Measurements from ENCODE around the gene HOXD9. TPM values are rescaled to one million over a fixed set of nuclear protein-coding genes. Genes with fewer than 3 reads are reported as not detected.
A peak's percentile ranks its signal among the peaks of the same experiment; 100 is the strongest.

HOXD9 gene
- total RNA-seq, 1 donor from 2014 or later = 0.16 TPM

DNA sequence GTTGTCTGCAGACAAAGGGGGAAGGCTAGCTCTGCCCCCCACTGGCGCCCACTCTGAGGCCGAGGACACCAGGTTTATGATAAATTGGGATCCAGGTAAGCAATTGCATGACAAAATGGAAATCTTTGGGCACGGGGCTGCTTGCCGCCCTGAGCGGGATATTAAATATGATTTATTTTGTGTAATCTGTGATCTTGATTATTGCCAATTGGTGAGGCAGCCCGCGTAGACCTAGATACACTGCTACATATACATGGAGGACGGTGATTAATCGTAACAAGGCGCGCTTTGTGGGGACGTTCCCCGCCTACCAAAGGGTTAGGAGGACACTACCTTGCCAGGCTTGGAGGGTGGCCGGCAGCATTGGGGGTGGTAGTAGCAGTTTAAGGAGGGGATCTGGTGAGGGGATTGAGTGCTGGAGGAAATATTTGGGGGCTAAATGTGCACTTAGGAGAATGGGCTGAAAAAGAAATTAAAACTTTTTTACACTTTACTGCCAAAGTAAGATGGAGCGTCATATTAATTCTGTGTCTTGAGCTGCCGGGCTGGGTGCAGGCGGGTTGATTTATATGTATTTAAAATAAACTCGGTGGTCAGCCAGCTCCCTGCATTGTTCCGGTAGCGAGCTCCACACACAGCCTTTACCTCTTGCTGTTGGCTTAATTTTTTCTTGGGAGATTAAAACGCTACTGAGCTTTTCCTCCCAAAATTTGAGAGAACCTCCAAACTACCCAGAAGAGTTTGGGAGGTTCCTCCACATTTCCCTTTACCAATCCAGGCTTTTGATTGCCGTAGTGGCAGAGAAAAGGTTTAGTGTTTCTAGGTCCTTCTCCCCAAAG, 38.7 kb downstream of the HOXD9 start:
- TF ChIP-seq, protein P1, sequence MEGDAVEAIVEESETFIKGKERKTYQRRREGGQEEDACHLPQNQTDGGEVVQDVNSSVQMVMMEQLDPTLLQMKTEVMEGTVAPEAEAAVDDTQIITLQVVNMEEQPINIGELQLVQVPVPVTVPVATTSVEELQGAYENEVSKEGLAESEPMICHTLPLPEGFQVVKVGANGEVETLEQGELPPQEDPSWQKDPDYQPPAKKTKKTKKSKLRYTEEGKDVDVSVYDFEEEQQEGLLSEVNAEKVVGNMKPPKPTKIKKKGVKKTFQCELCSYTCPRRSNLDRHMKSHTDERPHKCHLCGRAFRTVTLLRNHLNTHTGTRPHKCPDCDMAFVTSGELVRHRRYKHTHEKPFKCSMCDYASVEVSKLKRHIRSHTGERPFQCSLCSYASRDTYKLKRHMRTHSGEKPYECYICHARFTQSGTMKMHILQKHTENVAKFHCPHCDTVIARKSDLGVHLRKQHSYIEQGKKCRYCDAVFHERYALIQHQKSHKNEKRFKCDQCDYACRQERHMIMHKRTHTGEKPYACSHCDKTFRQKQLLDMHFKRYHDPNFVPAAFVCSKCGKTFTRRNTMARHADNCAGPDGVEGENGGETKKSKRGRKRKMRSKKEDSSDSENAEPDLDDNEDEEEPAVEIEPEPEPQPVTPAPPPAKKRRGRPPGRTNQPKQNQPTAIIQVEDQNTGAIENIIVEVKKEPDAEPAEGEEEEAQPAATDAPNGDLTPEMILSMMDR (IDR thresholded peaks at IDR 0.05; ENCODE audit: borderline replicate concordance) = no peak
- no peaks in the 10 kb centered on the region for H3K36me3 ChIP-seq
- intact Hi-C loops (cut with micrococcal nuclease) = no loop called here
- peaks cover 49% of the 10 kb centered on the region for H3K4me1 ChIP-seq
- H3K27ac ChIP-seq (replicated peaks) = no peak overlapping the region
- H3K4me3 ChIP-seq = peak overlapping the region; percentile 35
- H3K27me3 ChIP-seq (ENCODE audit: low read depth) = peaks cover 100% of the 10 kb centered on the region
- H3K9me3 ChIP-seq (replicated peaks) = no peaks in the 10 kb centered on the region
- no peak for DNase-seq

DNA sequence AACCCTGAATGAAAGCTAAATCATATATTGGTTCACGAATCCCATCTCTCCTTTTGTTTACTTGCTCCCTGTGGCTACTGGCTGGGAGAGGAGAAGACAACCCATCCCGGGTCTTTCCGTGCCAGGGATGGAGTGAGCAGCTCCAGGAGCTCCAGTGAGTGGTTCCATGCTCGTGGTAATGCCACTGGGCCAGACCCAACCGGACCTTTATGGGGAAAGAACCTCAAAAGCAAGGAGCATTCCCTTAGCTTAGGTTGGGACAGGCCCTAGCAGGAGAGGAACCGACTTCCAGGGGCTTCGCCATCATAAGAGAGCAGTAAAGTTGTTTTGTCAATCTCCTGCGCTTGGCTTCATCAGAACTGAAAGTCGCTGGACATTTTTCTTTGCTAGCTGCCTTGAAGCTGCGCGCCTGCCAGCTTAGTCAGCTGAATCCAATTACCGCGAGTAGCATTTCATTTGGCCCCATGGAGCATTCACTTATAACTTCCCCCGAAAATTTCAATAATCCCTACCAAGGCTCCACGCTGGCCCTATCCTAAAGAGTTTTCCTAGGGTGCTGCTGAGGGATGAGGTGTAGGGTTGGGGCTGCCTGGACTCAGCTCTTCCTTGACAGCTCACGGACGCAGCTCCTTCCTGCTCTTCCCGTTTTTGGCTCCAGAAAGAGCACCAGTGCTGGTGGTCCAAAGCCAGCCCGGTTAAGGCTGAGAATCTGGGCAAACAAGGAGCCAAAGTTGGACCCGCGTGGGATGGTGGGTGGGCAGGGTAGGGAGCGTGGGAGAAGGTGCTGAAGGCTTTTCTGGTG, 39.5 kb downstream of the HOXD9 start:
- Histone ChIP-seq H3K9me3 (replicated peaks) (no peaks in the 10 kb centered on the region), H3K4me1 (peaks cover 44% of the 10 kb centered on the region), H3K36me3 (no peaks in the 10 kb centered on the region), H3K4me3 (no peak overlapping the region), H3K27ac (replicated peaks) (no peak overlapping the region), H3K27me3 (ENCODE audit: low read depth) (peaks cover 100% of the 10 kb centered on the region)
- TF ChIP-seq, protein P1 (IDR thresholded peaks at IDR 0.05; ENCODE audit: borderline replicate concordance) = no peak
- intact Hi-C loops (cut with micrococcal nuclease) = no loop called here
- DNase-seq = no peak

DNA sequence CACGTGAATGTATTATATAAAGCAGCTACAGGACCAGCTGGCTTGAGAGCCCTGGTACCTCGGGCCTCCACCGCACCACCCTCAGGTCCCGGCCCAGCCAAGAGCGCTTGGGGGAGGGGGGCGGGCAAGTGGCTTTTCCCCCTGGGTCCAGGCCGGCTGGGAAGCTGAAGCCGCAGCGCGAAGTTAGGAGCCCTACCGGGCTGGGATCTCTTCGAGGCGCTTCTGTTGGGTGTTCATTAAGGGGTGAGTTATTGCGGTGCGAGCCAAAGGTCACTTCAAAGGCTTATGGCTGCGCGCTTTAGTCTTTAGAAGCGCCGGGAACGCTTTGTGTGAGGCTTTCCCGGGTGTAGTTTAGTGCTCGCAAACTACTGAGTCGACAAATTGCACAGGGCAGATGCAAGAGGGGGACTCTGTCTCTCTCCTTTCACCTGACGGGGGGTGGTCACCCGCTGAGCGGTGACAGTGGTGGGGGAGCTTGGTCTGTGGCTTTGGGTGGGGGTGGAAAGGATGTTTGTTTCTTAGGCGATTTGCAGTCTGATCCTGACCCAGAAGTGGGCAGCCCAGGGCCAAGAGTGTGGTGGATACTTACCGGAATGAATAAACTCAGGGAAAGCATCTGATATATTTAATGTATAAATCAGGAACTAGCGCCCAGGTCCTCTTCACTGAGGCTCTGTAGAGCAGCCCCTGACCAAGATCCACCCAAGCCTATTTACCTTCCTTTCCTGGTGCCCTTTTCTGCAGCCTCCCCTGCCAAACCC, 40.6 kb downstream of the HOXD9 start:
- Histone ChIP-seq H3K4me1 (peaks cover 33% of the 10 kb centered on the region), H3K9me3 (replicated peaks) (no peaks in the 10 kb centered on the region), H3K27me3 (ENCODE audit: low read depth) (peaks cover 100% of the 10 kb centered on the region), H3K36me3 (no peaks in the 10 kb centered on the region), H3K27ac (replicated peaks) (no peak overlapping the region), H3K4me3 (no peak overlapping the region)
- TF ChIP-seq, protein P1 (IDR thresholded peaks at IDR 0.05; ENCODE audit: borderline replicate concordance) = no peak
- DNase-seq = no peak
- intact Hi-C loops (cut with micrococcal nuclease) = no loop called here

- no peaks in the 10 kb centered on the region for H3K36me3 ChIP-seq
- peaks cover 30% of the 10 kb centered on the region for H3K4me1 ChIP-seq
- H3K4me3 ChIP-seq = no peak overlapping the region
- no peak for DNase-seq
- no peaks in the 10 kb centered on the region for H3K9me3 ChIP-seq (replicated peaks)
- peaks cover 100% of the 10 kb centered on the region for H3K27me3 ChIP-seq (ENCODE audit: low read depth)
- intact Hi-C loops (cut with micrococcal nuclease) = no loop called here
- H3K27ac ChIP-seq (replicated peaks) = no peak overlapping the region
- TF ChIP-seq, protein P1 (IDR thresholded peaks at IDR 0.05; ENCODE audit: borderline replicate concordance) = no peak
Observed at GRCh38 chr2:176163672-176164056, 41.1 kb downstream of the HOXD9 start.

GRCh38 chr2:176164201-176164600, 41.7 kb downstream of the HOXD9 start:
- Histone ChIP-seq H3K9me3 (replicated peaks) (no peaks in the 10 kb centered on the region), H3K4me1 (peaks cover 25% of the 10 kb centered on the region), H3K27me3 (ENCODE audit: low read depth) (peaks cover 100% of the 10 kb centered on the region), H3K27ac (replicated peaks) (no peak overlapping the region), H3K4me3 (no peak overlapping the region), H3K36me3 (no peaks in the 10 kb centered on the region)
- intact Hi-C loops (cut with micrococcal nuclease) = no loop called here
- DNase-seq = no peak
- TF ChIP-seq, protein P1 (IDR thresholded peaks at IDR 0.05; ENCODE audit: borderline replicate concordance) = no peak

All from left ventricle myocardium inferior (tissue), 1 donor.